Body of pancreas (tissue), 4 donors: Measurements from ENCODE around the gene TNFRSF18. TPM values are rescaled to one million over a fixed set of nuclear protein-coding genes. Genes with fewer than 3 reads are reported as not detected.
A peak's percentile ranks its signal among the peaks of the same experiment; 100 is the strongest.
"Not testable (repeated sequence)": the region's sequence is repeated elsewhere in the genome, so short reads cannot be mapped to it uniquely, and the experiment has no call there.

Experiments used
- ATAC-seq: fragments of 150-250 bp; one replicate; pipeline ENCODE4 v1.9.1; 2016
- DNase-seq, 4 donors: peaks; one replicate each; pipeline ENCODE4 v3.0.0-alpha.2; 2019
- H3K27ac ChIP-seq, 4 donors: fragments of 200-600 bp; sonication (generic); 1 replicate in 3 of 4; 2 replicates in 1 of 4; pipeline versions ENCODE4 v1.5.1 to v1.6.1; 2016 to 2019; ENCODE audit warnings: mild to moderate bottlenecking in 1 of 4, mixed read lengths in 1 of 4, moderate library complexity in 1 of 4
- H3K27me3 ChIP-seq, 2 donors: fragments of 200-600 bp; sonication (generic); one replicate each; pipeline ENCODE4 v1.6.0; 2016; ENCODE audit warnings: mild to moderate bottlenecking in 1 of 2
- H3K36me3 ChIP-seq, 2 donors: fragments of 200-600 bp; sonication (generic); replicated peaks in 1 of 2; 2 replicates each; pipeline ENCODE4 v1.5.1; 2016; ENCODE audit warnings: low read depth in 2 of 2; ENCODE audit not compliant: insufficient read depth in 1 of 2
- H3K4me1 ChIP-seq: fragments of 200-600 bp; sonication (generic); one replicate; pipeline ENCODE4 v1.6.0; 2016
- H3K4me3 ChIP-seq, 2 donors: fragments of 200-600 bp; sonication (generic); 1 replicate in 1 of 2; 2 replicates in 1 of 2; pipeline ENCODE4 v1.5.1; 2016 to 2019
- H3K9me3 ChIP-seq, 3 donors: fragments of 200-600 bp; sonication (generic); 1 replicate in 2 of 3; 2 replicates in 1 of 3; pipeline ENCODE4 v1.5.1; 2016
- CTCF ChIP-seq, 7 experiments: fragments of 450-650 bp in 4 of 7; fragments of 200-600 bp in 3 of 7; sonication (generic) in 3 of 7; IDR thresholded peaks; one replicate each; pipeline ENCODE4 v1.5.1; 2016 to 2019; ENCODE audit warnings: antibody characterized with exemption in 7 of 7
- POLR2A ChIP-seq, 3 donors: fragments of 450-650 bp; IDR thresholded peaks; one replicate each; pipeline ENCODE4 v1.6.1; 2016; ENCODE audit warnings: antibody characterized with exemption in 3 of 3, mild to moderate bottlenecking in 2 of 3
- WGBS, 2 donors: methylation state at CpG; one replicate each; pipeline ENCODE4 v1.1.5; 2017; 5-methylcytosine and 5-hydroxymethylcytosine counted together
- intact Hi-C: fragments of 100-400 bp; cut with DNase I; formaldehyde crosslinking; loops from one replicate; pipeline ENCODE4 v1.15.1; 2023
- total RNA-seq, 2 donors: library from RNA; depleted of rRNA; stranded (reverse); fragments of >200 nt; gene quantifications; one replicate each; pipeline ENCODE4 v1.1.0, GENCODE V29; 2016

TNFRSF18 gene
- total RNA-seq, 2 donors from 2014 or later, result not detected

- H3K27ac ChIP-seq, result no peak overlapping the region
- no peaks in the 10 kb centered on the region for H3K4me1 ChIP-seq
- no peak overlapping the region for H3K4me3 ChIP-seq
- H3K36me3 ChIP-seq, result no peaks in the 10 kb centered on the region
- no peak for ATAC-seq
- DNase-seq, result peak in 1 of 4 donors; percentile 4
- H3K27me3 ChIP-seq, result no peaks in the 10 kb centered on the region
- no peak for TF ChIP-seq POLR2A (IDR thresholded peaks at IDR 0.05)
- no peak for TF ChIP-seq CTCF (IDR thresholded peaks at IDR 0.05)
- H3K9me3 ChIP-seq, result no peaks in the 10 kb centered on the region
- 86 to 90% methylated on average over 13 to 21 of the region's 21 CpGs for WGBS, 2 donors
- intact Hi-C loops, result no loop called here
Measured at GRCh38 chr1:1177452-1178206, 28.8 kb downstream of the TNFRSF18 start.

- Histone ChIP-seq H3K36me3 (no peaks in the 10 kb centered on the region), H3K27me3 (no peaks in the 10 kb centered on the region), H3K9me3 (no peaks in the 10 kb centered on the region), H3K27ac (no peak overlapping the region), H3K4me3 (no peak overlapping the region), H3K4me1 (no peaks in the 10 kb centered on the region)
- ATAC-seq (no peak), DNase-seq (no peak)
- TF ChIP-seq POLR2A (IDR thresholded peaks at IDR 0.05), result no peak
- TF ChIP-seq CTCF (IDR thresholded peaks at IDR 0.05), result no peak
- intact Hi-C loops, result no loop called here
- 74 to 80% methylated on average over 5 to 7 of the region's 7 CpGs for WGBS, 2 donors
Measured at GRCh38 chr1:1176931-1177330, 29.5 kb downstream of the TNFRSF18 start.

- H3K4me3 ChIP-seq, intact Hi-C loops, H3K4me1 ChIP-seq, H3K36me3 ChIP-seq, H3K9me3 ChIP-seq, H3K27ac ChIP-seq, ATAC-seq, H3K27me3 ChIP-seq: not testable (repeated sequence)
- WGBS, 2 donors, result 54 to 70% methylated on average over 17 to 22 of the region's 22 CpGs
- peak in 2 of 4 donors; percentile 7 to 10 for DNase-seq
Measured at GRCh38 chr1:1176063-1176761, 30.2 kb downstream of the TNFRSF18 start.

DNA sequence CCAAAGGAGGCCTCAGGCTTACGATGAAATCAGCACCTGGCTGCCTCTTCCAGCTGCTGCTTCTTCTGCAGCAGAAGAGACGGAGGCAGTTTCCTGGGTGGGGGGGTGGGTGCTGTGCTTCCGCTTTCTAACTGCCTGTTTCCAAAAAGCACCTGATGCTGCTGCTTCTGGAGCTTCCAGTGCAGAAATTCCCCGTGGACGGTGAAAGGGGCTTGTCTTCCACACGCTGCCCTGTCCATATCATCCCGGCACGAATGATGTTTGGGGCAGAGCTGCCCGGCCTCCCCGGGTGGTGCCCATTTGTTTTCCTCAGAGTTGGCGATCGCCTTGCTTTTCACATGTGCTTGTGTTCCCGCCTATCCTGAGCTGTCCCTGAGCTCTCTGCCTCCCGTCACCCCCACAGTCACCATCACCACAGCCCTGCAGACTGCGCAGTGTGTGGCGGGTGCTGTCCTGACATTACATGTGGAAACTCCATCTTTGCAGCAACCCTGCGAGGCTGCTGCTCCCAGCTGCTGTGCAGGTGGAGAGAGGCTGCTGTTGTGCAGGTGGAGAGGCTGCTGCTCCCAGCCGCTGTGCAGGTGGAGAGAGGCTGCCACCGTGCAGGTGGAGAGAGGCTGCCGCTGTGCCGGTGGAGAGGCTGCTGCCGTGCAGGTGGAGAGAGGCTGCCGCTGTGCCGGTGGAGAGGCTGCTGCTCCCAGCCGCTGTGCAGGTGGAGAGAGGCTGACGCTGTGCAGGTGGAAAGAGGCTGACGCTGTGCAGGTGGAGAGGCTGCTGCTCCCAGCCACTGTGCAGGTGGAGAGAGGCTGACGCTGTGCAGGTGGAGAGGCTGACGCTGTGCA, 30.9 kb downstream of the TNFRSF18 start:
- intact Hi-C loops, result no loop called here
- Histone ChIP-seq H3K4me3 (no peak overlapping the region), H3K9me3 (no peaks in the 10 kb centered on the region), H3K27ac (no peak overlapping the region), H3K36me3 (no peaks in the 10 kb centered on the region), H3K27me3 (no peaks in the 10 kb centered on the region), H3K4me1 (no peaks in the 10 kb centered on the region)
- TF ChIP-seq CTCF (IDR thresholded peaks at IDR 0.05) (no peak), POLR2A (IDR thresholded peaks at IDR 0.05) (no peak)
- 83 to 91% methylated on average over 27 to 29 of the region's 29 CpGs for WGBS, 2 donors
- no peak for ATAC-seq
- peak in 2 of 4 donors; percentile 4 to 8 for DNase-seq
